GM23248 (cell line): ENCODE results near the gene FRY.

ENCODE experiments used
- EZH2 ChIP-seq: fragments of 200-600 bp; sonication (generic); IDR thresholded peaks from 2 replicates; pipeline ENCODE4 v1.6.1; 2018; ENCODE audit warnings: antibody characterized with exemption, mild to moderate bottlenecking; ENCODE audit not compliant: insufficient read depth, poor library complexity, severe bottlenecking
- EZH2phosphoT487 ChIP-seq: fragments of 200-600 bp; sonication (generic); IDR thresholded peaks from 2 replicates; pipeline ENCODE4 v1.6.1; 2018; ENCODE audit warnings: antibody characterized with exemption, moderate library complexity, mild to moderate bottlenecking, low read depth; ENCODE audit not compliant: insufficient read depth

- TF ChIP-seq EZH2 (no peak), EZH2phosphoT487 (no peak)
Measured at GRCh38 chr13:32272021-32272683, 240.6 kb downstream of the FRY start.
